Panc1 (cell line): ENCODE measurements around the gene HTR3B.

ENCODE experiments used
- CTCF ChIP-seq: fragments of 450-650 bp; IDR thresholded peaks from 2 replicates; pipeline ENCODE4 v1.5.1; 2017; ENCODE audit warnings: mild to moderate bottlenecking
- POLR2AphosphoS5 ChIP-seq: IDR thresholded peaks from 2 replicates; pipeline ENCODE4 v1.6.1; 2012; ENCODE audit warnings: mild to moderate bottlenecking, low read depth, low read length, moderate library complexity
- REST ChIP-seq, 2 experiments: IDR thresholded peaks; 2 replicates each; pipeline ENCODE4 v1.6.1; 2011 to 2012; ENCODE audit warnings: low read depth in 2 of 2, control low read depth in 1 of 2, low read length in 1 of 2, mild to moderate bottlenecking in 1 of 2, moderate library complexity in 1 of 2; ENCODE audit not compliant: insufficient read depth in 1 of 2
- SIN3A ChIP-seq: IDR thresholded peaks from 2 replicates; pipeline ENCODE4 v1.6.1; 2012; ENCODE audit warnings: low read depth, mild to moderate bottlenecking, low read length, moderate library complexity, borderline replicate concordance; ENCODE audit not compliant: insufficient read depth

- TF ChIP-seq CTCF, result no peak
- no peak for TF ChIP-seq SIN3A
- TF ChIP-seq REST (IDR thresholded peaks at IDR 0.05; ENCODE audit: insufficient read depth in 1 of 2, low read depth in 2 of 2, low read length in 1 of 2), result no peak
- TF ChIP-seq POLR2AphosphoS5, result no peak
Observed at GRCh38 chr11:113904379-113905101, at the start of gene HTR3B.
